Stimulated activated CD4-positive, alpha-beta T cell treated with anti-CD3 and anti-CD28 coated beads, TNF-alpha, amount 100 ng/mL, for 4 hours (primary cell): Measurements from ENCODE around the gene VCAN.

Source experiments
- DNase-seq, 3 experiments: peaks; one replicate each; pipeline ENCODE4 v3.0.0-alpha.2; 2020; ENCODE audit warnings: low read depth in 3 of 3

The VCAN gene

GRCh38 chr5:83531661-83532060 is 60.1 kb downstream of the VCAN start:
- no peak for DNase-seq

- DNase-seq = no peak
These were observed 67.4 kb downstream of the VCAN start for GRCh38 chr5:83538786-83539462.

- DNase-seq = no peak
These were observed 67.9 kb downstream of the VCAN start for GRCh38 chr5:83539463-83539790.

GRCh38 chr5:83540105-83540504 is 68.6 kb downstream of the VCAN start:
- no peak for DNase-seq

GRCh38 chr5:83540783-83541182 is 69.2 kb downstream of the VCAN start:
- DNase-seq = no peak

GRCh38 chr5:83542839-83543238 is 71.3 kb downstream of the VCAN start:
- no peak for DNase-seq

GRCh38 chr5:83543898-83544297 is 72.4 kb downstream of the VCAN start:
- no peak for DNase-seq

GRCh38 chr5:83547161-83547560 is 75.6 kb downstream of the VCAN start:
- DNase-seq = no peak

- DNase-seq = no peak
These were observed 76.3 kb downstream of the VCAN start for GRCh38 chr5:83547889-83548288.

GRCh38 chr5:83548581-83548980 is 77.0 kb downstream of the VCAN start:
- no peak for DNase-seq

GRCh38 chr5:83549076-83549475 is 77.5 kb downstream of the VCAN start:
- DNase-seq = no peak

GRCh38 chr5:83549674-83550073 is 78.1 kb downstream of the VCAN start:
- DNase-seq = no peak

- no peak for DNase-seq
These were observed 80.3 kb downstream of the VCAN start for GRCh38 chr5:83551821-83552220.

- no peak for DNase-seq
These were observed 80.7 kb downstream of the VCAN start for GRCh38 chr5:83552275-83552674.

GRCh38 chr5:83553000-83553486 is 81.5 kb downstream of the VCAN start:
- DNase-seq = no peak

- DNase-seq = no peak
These were observed 82.6 kb downstream of the VCAN start for GRCh38 chr5:83554133-83554532.

GRCh38 chr5:83554686-83555085 is 83.1 kb downstream of the VCAN start:
- DNase-seq = no peak

GRCh38 chr5:83555263-83555662 is 83.7 kb downstream of the VCAN start:
- no peak for DNase-seq

GRCh38 chr5:83556190-83556589 is 84.6 kb downstream of the VCAN start:
- DNase-seq = no peak

- no peak for DNase-seq
These were observed 87.7 kb downstream of the VCAN start for GRCh38 chr5:83559118-83559785.

GRCh38 chr5:83562071-83562606 is 90.6 kb downstream of the VCAN start:
- DNase-seq = no peak

- no peak for DNase-seq
These were observed 91.4 kb downstream of the VCAN start for GRCh38 chr5:83562791-83563557.

- DNase-seq = no peak
These were observed 92.1 kb downstream of the VCAN start for GRCh38 chr5:83563631-83564030.
